Tibial artery (tissue), 4 donors: ENCODE data around the gene CDC20B.

Experiments used
- DNase-seq, 2 donors: peaks; one replicate each; pipeline ENCODE4 v3.0.0-alpha.2; 2019
- H3K27ac ChIP-seq, 2 donors: fragments of 200-600 bp; sonication (generic) in 1 of 2; 1 replicate in 1 of 2; 2 replicates in 1 of 2; pipeline ENCODE4 v1.5.1; 2018 to 2019; ENCODE audit warnings: mild to moderate bottlenecking in 1 of 2
- H3K27me3 ChIP-seq, 2 donors: fragments of 200-600 bp; sonication (generic) in 1 of 2; one replicate each; pipeline versions ENCODE4 v1.5.1 to v1.6.0; 2016 to 2019
- H3K36me3 ChIP-seq, 3 donors: fragments of 200-600 bp; sonication (generic) in 2 of 3; one replicate each; pipeline ENCODE4 v1.5.1; 2016 to 2019; ENCODE audit warnings: mild to moderate bottlenecking in 2 of 3
- H3K4me1 ChIP-seq, 4 donors: fragments of 200-600 bp; sonication (generic) in 2 of 4; 1 replicate in 3 of 4; 2 replicates in 1 of 4; pipeline ENCODE4 v1.5.1; 2016 to 2019
- H3K4me3 ChIP-seq, 2 donors: fragments of 200-600 bp; sonication (generic) in 1 of 2; 1 replicate in 1 of 2; 2 replicates in 1 of 2; pipeline ENCODE4 v1.5.1; 2018 to 2019; ENCODE audit warnings: mild to moderate bottlenecking in 2 of 2
- H3K9me3 ChIP-seq, 3 donors: fragments of 200-600 bp; sonication (generic) in 1 of 3; one replicate each; pipeline ENCODE4 v1.5.1; 2016 to 2019
- intact Hi-C: fragments of 100-400 bp; cut with DNase I; formaldehyde crosslinking; loops from one replicate; pipeline ENCODE4 v1.15.0; 2023; ENCODE audit warnings: low total_unique reads
- TF ChIP-seq, protein P1 (sequence below), 2 experiments: fragments of 200-600 bp in 1 of 2; fragments of 450-650 bp in 1 of 2; IDR thresholded peaks; one replicate each; pipeline ENCODE4 v1.5.1; 2017 to 2019; ENCODE audit warnings: antibody characterized with exemption in 2 of 2, mild to moderate bottlenecking in 1 of 2, moderate library complexity in 1 of 2

CDC20B gene

DNA sequence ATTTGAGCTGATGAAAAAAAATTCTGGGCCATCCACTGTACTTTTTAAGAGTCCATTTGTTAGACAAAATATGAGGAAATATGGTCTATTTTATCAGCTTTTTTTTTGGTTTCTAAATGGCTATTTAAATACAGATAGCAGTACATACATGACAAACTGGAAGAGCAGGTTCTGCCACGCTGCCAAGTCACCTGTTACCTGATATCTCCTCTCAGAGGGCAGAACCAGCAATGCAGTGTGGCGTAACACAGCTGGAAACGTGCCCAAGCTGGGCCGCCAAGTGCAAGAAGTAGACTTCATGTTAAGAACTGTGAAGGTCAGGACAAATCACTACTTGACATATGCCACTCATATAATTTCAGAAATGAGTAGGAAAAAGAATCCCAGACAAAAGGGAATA lies 46.0 kb upstream of the CDC20B start:
- no peaks in the 10 kb centered on the region for H3K9me3 ChIP-seq
- intact Hi-C loops, result no loop called here
- no peak overlapping the region for H3K4me3 ChIP-seq
- no peak for DNase-seq
- TF ChIP-seq, protein P1, sequence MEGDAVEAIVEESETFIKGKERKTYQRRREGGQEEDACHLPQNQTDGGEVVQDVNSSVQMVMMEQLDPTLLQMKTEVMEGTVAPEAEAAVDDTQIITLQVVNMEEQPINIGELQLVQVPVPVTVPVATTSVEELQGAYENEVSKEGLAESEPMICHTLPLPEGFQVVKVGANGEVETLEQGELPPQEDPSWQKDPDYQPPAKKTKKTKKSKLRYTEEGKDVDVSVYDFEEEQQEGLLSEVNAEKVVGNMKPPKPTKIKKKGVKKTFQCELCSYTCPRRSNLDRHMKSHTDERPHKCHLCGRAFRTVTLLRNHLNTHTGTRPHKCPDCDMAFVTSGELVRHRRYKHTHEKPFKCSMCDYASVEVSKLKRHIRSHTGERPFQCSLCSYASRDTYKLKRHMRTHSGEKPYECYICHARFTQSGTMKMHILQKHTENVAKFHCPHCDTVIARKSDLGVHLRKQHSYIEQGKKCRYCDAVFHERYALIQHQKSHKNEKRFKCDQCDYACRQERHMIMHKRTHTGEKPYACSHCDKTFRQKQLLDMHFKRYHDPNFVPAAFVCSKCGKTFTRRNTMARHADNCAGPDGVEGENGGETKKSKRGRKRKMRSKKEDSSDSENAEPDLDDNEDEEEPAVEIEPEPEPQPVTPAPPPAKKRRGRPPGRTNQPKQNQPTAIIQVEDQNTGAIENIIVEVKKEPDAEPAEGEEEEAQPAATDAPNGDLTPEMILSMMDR (IDR thresholded peaks at IDR 0.05), result no peak
- peaks cover 0 to 12% (median 11%) of the 10 kb centered on the region in 4 donors for H3K4me1 ChIP-seq
- H3K36me3 ChIP-seq, result no peaks in the 10 kb centered on the region
- H3K27ac ChIP-seq, result no peak overlapping the region
- peaks cover 0 to 52% of the 10 kb centered on the region in 2 donors for H3K27me3 ChIP-seq

DNA sequence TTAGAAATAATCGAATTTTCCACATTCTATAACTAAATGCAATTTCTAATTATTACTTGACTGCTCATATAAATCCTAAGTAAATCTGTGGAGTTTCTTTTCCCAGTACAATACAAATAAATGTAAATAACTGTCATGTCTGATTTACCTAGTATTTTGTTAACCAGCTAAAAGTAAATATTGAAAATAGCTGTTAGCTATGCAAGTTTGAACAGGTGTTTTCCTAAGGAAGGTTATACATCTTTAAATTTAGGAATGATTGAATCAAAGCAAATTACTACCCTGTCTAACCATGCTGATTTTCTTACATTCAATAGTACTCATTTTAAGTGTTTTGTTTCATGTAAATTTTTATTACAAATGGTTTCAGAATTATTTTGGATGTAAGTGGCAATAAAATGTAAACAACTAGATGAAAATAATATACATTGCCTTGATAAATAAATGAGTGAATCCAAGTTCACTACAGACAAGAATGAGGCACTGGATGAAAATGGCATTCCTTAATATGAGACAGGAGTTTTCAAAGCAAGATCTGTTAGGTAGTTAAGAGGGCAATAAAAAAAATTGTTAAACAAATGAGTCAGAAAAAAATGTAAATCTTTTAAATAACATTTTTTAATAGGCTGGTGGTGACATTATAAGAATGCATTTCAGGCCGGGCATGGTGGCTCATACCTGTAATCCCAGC lies 38.4 kb upstream of the CDC20B start:
- intact Hi-C loops, result no loop called here
- TF ChIP-seq, protein P1 (IDR thresholded peaks at IDR 0.05), result no peak
- Histone ChIP-seq H3K4me3 (no peak overlapping the region), H3K27me3 (no peaks in the 10 kb centered on the region), H3K9me3 (no peaks in the 10 kb centered on the region), H3K27ac (no peak overlapping the region), H3K36me3 (no peaks in the 10 kb centered on the region), H3K4me1 (no peaks in the 10 kb centered on the region)
- no peak for DNase-seq

DNA sequence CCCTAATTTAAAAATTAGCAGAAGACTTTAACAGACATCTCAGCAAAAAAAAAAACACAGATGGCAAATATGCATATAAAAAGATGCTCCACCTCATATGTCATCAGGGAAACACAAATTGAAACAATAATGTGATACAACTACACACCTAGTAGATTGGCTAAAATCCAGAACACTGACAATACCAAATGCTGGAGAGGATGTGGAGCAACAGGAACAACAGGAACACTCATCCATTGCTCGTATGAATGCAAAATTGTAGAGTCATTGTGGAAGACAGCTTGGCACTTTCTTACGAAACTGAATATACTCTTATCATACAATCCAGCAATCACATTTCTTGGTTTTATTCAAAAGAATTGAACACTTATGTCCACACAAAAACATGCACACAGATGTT lies 32.0 kb upstream of the CDC20B start:
- H3K27me3 ChIP-seq, result peaks cover 0 to 14% of the 10 kb centered on the region in 2 donors
- intact Hi-C loops, result no loop called here
- DNase-seq, result no peak
- no peaks in the 10 kb centered on the region for H3K9me3 ChIP-seq
- no peaks in the 10 kb centered on the region for H3K4me1 ChIP-seq
- no peak overlapping the region for H3K27ac ChIP-seq
- no peaks in the 10 kb centered on the region for H3K36me3 ChIP-seq
- TF ChIP-seq, protein P1 (IDR thresholded peaks at IDR 0.05), result no peak
- H3K4me3 ChIP-seq, result no peak overlapping the region

DNA sequence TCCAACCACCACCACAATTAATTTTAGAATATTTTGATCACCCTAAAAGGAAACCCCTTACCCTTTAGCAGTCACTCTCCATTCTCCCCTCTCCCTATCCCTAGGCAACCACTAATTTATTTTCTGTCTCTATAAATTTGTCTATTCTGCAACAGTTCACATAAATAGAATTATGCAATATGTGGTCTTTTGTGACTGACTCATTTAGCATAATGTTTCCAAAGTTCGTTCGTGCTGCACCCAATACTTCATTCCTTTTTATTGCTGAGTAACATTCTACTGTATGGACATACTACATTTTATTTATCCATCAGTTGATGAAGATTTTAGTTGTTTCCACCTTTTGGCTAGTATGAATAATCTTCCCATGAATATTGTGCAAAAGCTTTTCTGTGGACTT lies 18.2 kb upstream of the CDC20B start:
- no peaks in the 10 kb centered on the region for H3K36me3 ChIP-seq
- no peak overlapping the region for H3K4me3 ChIP-seq
- H3K27me3 ChIP-seq, result peaks cover 0 to 45% of the 10 kb centered on the region in 2 donors
- TF ChIP-seq, protein P1 (IDR thresholded peaks at IDR 0.05), result no peak
- H3K4me1 ChIP-seq, result no peaks in the 10 kb centered on the region
- DNase-seq, result no peak
- intact Hi-C loops, result no loop called here
- H3K27ac ChIP-seq, result no peak overlapping the region
- no peaks in the 10 kb centered on the region for H3K9me3 ChIP-seq

DNA sequence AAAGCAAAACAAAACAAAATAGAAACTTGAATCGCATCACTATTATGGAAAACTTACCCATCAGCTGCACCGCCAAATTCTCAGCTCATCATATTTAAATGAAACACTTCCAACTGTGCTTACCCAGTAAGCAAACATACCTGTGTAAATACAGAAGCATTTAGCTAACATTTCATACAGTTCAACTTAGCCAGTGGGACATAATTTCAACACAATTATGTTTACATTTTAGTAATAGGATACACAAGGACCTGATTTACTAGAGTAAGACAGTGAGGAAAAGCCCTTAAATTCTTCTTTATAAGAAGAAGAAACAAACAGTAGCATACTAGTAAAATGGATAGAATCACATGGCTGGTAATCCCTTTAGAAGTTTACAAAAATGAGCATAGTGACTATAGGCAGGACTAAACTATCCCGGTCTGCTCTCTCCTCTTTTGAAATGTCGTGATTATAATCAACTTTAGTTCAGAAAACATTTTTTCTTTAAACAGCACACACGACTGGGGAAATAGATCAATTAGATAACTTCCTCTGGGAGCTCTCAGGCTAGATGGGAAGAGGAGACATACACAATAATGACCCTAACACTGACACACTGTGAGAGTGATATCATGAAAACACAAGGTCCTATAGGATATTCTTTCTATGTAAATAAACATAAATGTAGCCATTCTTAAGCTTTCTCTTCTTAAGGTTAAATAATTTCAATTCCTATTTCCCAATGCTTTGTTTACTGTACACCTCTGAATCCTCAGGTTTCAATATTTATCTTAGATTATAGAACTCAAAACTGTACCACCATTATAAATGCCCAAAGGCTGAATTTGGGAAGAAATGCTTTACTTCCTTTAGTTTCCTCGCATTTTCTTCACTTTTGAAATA lies 15.9 kb upstream of the CDC20B start:
- no peaks in the 10 kb centered on the region for H3K4me1 ChIP-seq
- TF ChIP-seq, protein P1 (IDR thresholded peaks at IDR 0.05), result no peak
- intact Hi-C loops, result no loop called here

More for the DNA sequence above, 15.9 kb upstream of the CDC20B start:
- H3K27me3 ChIP-seq, result peaks cover 0 to 41% of the 10 kb centered on the region in 2 donors
- no peaks in the 10 kb centered on the region for H3K36me3 ChIP-seq
- H3K4me3 ChIP-seq, result no peak overlapping the region
- no peak overlapping the region for H3K27ac ChIP-seq
- no peaks in the 10 kb centered on the region for H3K9me3 ChIP-seq
- no peak for DNase-seq
